ENCODE data around the gene RNF148.

The RNF148 gene

DNA sequence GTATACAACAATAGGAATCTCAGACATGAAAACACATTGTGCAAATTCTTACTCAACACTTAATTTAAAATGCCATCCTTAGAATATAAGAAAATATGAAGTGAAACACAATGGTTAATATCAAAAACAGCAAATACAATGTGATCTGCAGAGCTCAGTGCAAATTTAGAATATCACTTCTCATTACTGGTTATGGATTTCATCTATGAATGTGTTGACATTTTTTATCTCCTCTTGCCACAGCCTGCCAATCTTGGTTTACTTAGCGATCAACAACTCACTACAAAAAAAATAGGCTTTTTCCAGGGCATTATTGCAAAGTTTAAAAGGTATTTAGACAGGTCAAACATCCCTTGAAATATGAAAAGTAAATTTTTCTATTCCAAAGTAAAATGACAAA is 25.0 kb upstream of the RNF148 start:
- H3K4me3 ChIP-seq (ENCODE audit: low read length) = no peak overlapping the region
- DNase-seq (ENCODE audit: low read depth) = no peak
- TF ChIP-seq, protein P1, sequence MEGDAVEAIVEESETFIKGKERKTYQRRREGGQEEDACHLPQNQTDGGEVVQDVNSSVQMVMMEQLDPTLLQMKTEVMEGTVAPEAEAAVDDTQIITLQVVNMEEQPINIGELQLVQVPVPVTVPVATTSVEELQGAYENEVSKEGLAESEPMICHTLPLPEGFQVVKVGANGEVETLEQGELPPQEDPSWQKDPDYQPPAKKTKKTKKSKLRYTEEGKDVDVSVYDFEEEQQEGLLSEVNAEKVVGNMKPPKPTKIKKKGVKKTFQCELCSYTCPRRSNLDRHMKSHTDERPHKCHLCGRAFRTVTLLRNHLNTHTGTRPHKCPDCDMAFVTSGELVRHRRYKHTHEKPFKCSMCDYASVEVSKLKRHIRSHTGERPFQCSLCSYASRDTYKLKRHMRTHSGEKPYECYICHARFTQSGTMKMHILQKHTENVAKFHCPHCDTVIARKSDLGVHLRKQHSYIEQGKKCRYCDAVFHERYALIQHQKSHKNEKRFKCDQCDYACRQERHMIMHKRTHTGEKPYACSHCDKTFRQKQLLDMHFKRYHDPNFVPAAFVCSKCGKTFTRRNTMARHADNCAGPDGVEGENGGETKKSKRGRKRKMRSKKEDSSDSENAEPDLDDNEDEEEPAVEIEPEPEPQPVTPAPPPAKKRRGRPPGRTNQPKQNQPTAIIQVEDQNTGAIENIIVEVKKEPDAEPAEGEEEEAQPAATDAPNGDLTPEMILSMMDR (IDR thresholded peaks at IDR 0.05; ENCODE audit: insufficient read depth, low read depth, low read length, missing control alignments) = no peak

DNA sequence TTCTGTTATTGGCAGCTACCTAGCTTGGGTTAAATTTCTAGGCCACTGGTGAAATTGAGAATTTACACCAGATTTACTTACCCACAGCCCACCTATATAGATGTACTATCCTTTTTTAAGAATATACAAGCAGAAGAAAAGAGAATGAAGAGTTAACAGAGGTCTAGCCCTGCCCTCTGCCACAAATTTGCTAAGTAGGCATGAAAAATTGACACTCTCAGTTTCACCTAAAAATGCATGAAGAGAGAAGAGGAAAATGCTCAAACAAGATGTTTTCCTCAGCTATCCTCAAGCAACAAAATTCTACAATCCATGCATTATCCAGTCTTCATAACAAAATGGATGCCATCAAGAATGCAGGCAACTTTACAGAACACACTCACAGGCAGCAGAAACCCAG is 24.6 kb upstream of the RNF148 start:
- H3K4me3 ChIP-seq (ENCODE audit: low read length) = no peak overlapping the region
- TF ChIP-seq, protein P1 (IDR thresholded peaks at IDR 0.05; ENCODE audit: insufficient read depth, low read depth, low read length, missing control alignments) = no peak
- DNase-seq (ENCODE audit: low read depth) = no peak

DNA sequence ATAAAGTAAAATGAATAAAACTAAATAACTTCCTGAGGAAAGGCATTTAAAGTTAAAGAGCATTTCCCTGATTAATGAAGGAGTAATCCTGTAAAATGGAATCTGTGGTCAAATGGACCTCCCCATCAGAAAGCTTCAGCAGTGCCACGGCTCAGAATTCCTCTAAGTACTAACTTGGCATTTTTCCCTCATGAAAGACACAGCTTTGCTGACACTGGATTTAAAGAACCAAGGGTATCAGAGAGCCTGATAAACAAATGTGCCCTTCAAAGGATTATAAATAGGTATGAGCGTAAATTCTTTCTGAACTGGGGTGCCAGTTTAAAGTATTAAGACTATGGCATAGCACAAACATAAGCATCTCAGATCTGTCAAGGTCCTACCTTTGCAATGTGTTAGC is 24.2 kb upstream of the RNF148 start:
- no peak overlapping the region for H3K4me3 ChIP-seq (ENCODE audit: low read length)
- TF ChIP-seq, protein P1 (IDR thresholded peaks at IDR 0.05; ENCODE audit: insufficient read depth, low read depth, low read length, missing control alignments) = no peak
- DNase-seq (ENCODE audit: low read depth) = no peak

GRCh38 chr7:122724366-122724765 is 21.6 kb upstream of the RNF148 start:
- TF ChIP-seq, protein P1 (IDR thresholded peaks at IDR 0.05; ENCODE audit: insufficient read depth, low read depth, low read length, missing control alignments) = no peak

DNA sequence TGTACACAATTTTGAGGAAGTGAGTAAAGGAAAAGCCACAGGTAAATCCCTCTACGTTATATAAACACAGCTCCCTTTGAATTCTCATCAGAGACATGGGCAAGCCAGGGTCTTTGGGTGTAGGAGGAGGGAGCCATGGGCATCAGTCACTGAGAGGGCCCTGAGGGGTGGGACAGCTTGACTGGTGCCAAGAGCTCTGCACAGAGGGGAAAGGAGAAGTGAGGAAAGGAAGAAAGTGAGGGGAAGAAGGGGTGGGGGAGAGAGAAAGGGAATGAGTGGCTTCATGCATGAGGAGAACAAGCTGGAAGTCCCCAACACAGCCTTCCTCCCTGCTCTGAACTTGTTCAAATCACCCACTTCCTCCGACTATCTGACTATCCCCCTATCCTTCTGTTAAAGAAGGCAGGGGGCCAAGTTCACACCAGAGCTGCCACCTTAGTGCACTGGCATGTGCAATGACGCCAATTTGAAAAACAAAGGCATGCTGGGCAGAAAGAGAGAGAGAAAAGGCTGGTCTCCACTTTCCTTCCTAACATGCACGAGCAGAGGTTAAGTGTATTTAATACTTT is 16.4 kb upstream of the RNF148 start:
- TF ChIP-seq, protein P1 (IDR thresholded peaks at IDR 0.05; ENCODE audit: insufficient read depth, low read depth, low read length, missing control alignments) = no peak
- DNase-seq (ENCODE audit: low read depth) = no peak
- H3K4me3 ChIP-seq (ENCODE audit: low read length) = no peak overlapping the region

More at GRCh38 chr7:122724366-122724765, 21.6 kb upstream of the RNF148 start:
- DNase-seq (ENCODE audit: low read depth) = no peak
- H3K4me3 ChIP-seq (ENCODE audit: low read length) = no peak overlapping the region

DNA sequence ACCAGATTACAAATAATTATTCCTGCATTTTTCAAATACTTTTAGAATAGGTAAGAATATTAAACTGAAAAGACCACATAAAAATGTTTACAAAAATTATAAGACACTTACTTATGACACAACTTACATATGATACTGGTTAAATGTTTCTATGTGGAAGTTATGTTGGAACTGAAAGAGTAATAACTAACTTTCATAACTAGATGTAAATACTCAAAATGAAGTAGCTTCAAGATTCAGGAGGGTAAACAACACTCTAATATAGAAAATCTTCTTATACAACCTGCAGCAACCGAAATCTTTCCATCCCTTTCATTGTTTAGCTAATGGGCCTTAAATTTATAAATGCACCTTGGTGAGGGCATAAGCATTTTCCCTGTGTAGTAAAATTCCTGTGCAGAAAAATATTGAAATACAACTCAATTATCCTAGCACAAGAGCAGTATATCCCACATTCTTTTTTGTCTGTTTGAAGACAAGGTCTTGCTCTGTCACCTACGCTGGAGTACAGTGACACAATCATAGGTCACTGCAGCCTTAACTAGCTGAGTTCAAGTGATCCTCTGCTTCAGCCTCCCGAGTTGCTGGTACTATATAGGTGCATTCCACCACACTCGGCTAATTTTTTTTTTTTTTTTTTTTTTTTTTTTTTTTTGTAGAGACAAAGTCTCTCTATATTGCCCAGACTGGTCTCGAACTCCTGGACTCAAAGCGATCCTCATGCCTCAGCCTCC is 14.8 kb upstream of the RNF148 start:
- no peak for DNase-seq (ENCODE audit: low read depth)
- TF ChIP-seq, protein P1 (IDR thresholded peaks at IDR 0.05; ENCODE audit: insufficient read depth, low read depth, low read length, missing control alignments) = no peak
- no peak overlapping the region for H3K4me3 ChIP-seq (ENCODE audit: low read length)

DNA sequence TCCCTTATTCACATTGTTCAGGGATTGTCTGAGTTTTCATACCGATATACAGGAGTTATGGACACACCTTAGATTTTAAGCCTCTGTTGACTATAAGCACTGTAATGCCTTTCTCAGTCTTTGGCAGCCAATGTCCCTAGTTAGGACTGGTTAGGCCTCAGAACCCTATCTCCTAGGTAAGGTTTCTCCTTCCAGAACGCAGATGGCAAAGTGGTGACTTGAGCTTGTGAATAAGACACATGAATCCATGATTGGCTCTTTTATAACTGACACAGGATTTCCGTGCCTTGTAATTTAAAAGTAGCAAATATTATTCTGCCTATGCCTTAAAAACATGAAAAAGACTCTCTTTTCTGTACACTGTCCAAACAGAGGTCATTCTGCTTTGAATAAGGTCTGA is 12.5 kb upstream of the RNF148 start:
- no peak overlapping the region for H3K4me3 ChIP-seq (ENCODE audit: low read length)
- no peak for DNase-seq (ENCODE audit: low read depth)
- TF ChIP-seq, protein P1 (IDR thresholded peaks at IDR 0.05; ENCODE audit: insufficient read depth, low read depth, low read length, missing control alignments) = no peak
